Measurements from ENCODE around the gene AP2B1. TPM values are rescaled to one million over a fixed set of nuclear protein-coding genes. Genes with fewer than 3 reads are reported as not detected.

Gene AP2B1
- total RNA-seq, 1 experiment from 2014 or later = 70.2 TPM

GRCh38 chr17:35653619-35654361, 66.7 kb downstream of the AP2B1 start:
- DNase-seq = no peak
- BruUV-seq (replicated peaks) = no TSS peak
- ATAC-seq = no peak
- intact Hi-C loops (cut with micrococcal nuclease) = no loop called here
- H3K9me3 ChIP-seq (ENCODE audit: low read length) = no peaks in the 10 kb centered on the region
- ChIA-PET CTCF (no interaction called here), POLR2A (ENCODE audit: unreplicated experiment) (no interaction called here)
- no peaks in the 10 kb centered on the region for H4K20me1 ChIP-seq (ENCODE audit: low read length)
- peaks cover 28% of the 10 kb centered on the region for H3K36me3 ChIP-seq (ENCODE audit: low read depth, low read length)
- H3K27ac ChIP-seq (ENCODE audit: low read length) = no peak overlapping the region
- H3K9me2 ChIP-seq (replicated peaks; ENCODE audit: low read length) = no peaks in the 10 kb centered on the region
- no peak overlapping the region for H3K9ac ChIP-seq (ENCODE audit: low read length)
- no peaks in the 10 kb centered on the region for H3K79me2 ChIP-seq (ENCODE audit: low read length)
- no peak overlapping the region for H2AFZ ChIP-seq (ENCODE audit: low read length)
- no peaks in the 10 kb centered on the region for H3K4me1 ChIP-seq (ENCODE audit: insufficient read depth, low read length)
- no peaks in the 10 kb centered on the region for H3K27me3 ChIP-seq (ENCODE audit: low read length)
- no peak overlapping the region for H3K4me3 ChIP-seq (ENCODE audit: low read length)
- no peaks in the 10 kb centered on the region for H3F3A ChIP-seq (ENCODE audit: low read length, unreplicated experiment)
- H3K4me2 ChIP-seq (ENCODE audit: low read length) = no peak overlapping the region
- TF ChIP-seq EZH2phosphoT487 (IDR thresholded peaks at IDR 0.05; ENCODE audit: borderline replicate concordance, low read length) (no peak), CTCF (conservative IDR thresholded peaks at IDR 0.05; ENCODE audit: low read depth, low read length) (no peak), EZH2 (IDR thresholded peaks at IDR 0.05; ENCODE audit: low read length, unreplicated experiment) (no peak)

- no peaks in the 10 kb centered on the region for H3K9me3 ChIP-seq (ENCODE audit: low read length)
- DNase-seq (no peak), ATAC-seq (no peak)
- no peaks in the 10 kb centered on the region for H3K27me3 ChIP-seq (ENCODE audit: low read length)
- BruUV-seq (replicated peaks) = no TSS peak
- no peak overlapping the region for H3K27ac ChIP-seq (ENCODE audit: low read length)
- H3K9me2 ChIP-seq (replicated peaks; ENCODE audit: low read length) = no peaks in the 10 kb centered on the region
- CTCF ChIA-PET = no interaction called here
- no peak for TF ChIP-seq EZH2 (IDR thresholded peaks at IDR 0.05; ENCODE audit: low read length, unreplicated experiment)
- no peak for TF ChIP-seq CTCF (conservative IDR thresholded peaks at IDR 0.05; ENCODE audit: low read depth, low read length)
- no peak for TF ChIP-seq EZH2phosphoT487 (IDR thresholded peaks at IDR 0.05; ENCODE audit: borderline replicate concordance, low read length)
- intact Hi-C loops (cut with micrococcal nuclease) = no loop called here
- H3K4me3 ChIP-seq (ENCODE audit: low read length) = no peak overlapping the region
- H3K9ac ChIP-seq (ENCODE audit: low read length) = no peak overlapping the region
- H3K79me2 ChIP-seq (ENCODE audit: low read length) = no peaks in the 10 kb centered on the region
- peaks cover 31% of the 10 kb centered on the region for H3K36me3 ChIP-seq (ENCODE audit: low read depth, low read length)
- no peaks in the 10 kb centered on the region for H4K20me1 ChIP-seq (ENCODE audit: low read length)
- H3F3A ChIP-seq (ENCODE audit: low read length, unreplicated experiment) = no peaks in the 10 kb centered on the region
- POLR2A ChIA-PET (ENCODE audit: unreplicated experiment) = no interaction called here
- H3K4me2 ChIP-seq (ENCODE audit: low read length) = no peak overlapping the region
- H2AFZ ChIP-seq (ENCODE audit: low read length) = no peak overlapping the region
- no peaks in the 10 kb centered on the region for H3K4me1 ChIP-seq (ENCODE audit: insufficient read depth, low read length)
These were observed 68.2 kb downstream of the AP2B1 start for GRCh38 chr17:35655303-35655702.

- ChIA-PET POLR2A (ENCODE audit: unreplicated experiment) (no interaction called here), CTCF (no interaction called here)
- TF ChIP-seq EZH2phosphoT487 (IDR thresholded peaks at IDR 0.05; ENCODE audit: borderline replicate concordance, low read length) (no peak), EZH2 (IDR thresholded peaks at IDR 0.05; ENCODE audit: low read length, unreplicated experiment) (no peak), CTCF (conservative IDR thresholded peaks at IDR 0.05; ENCODE audit: low read depth, low read length) (no peak)
These were observed 73.8 kb downstream of the AP2B1 start for GRCh38 chr17:35660902-35661301.

More at GRCh38 chr17:35660902-35661301, 73.8 kb downstream of the AP2B1 start:
- Histone ChIP-seq H3F3A (ENCODE audit: low read length, unreplicated experiment) (no peaks in the 10 kb centered on the region), H3K9ac (ENCODE audit: low read length) (no peak overlapping the region), H3K27me3 (ENCODE audit: low read length) (no peaks in the 10 kb centered on the region), H3K9me2 (replicated peaks; ENCODE audit: low read length) (no peaks in the 10 kb centered on the region), H4K20me1 (ENCODE audit: low read length) (no peaks in the 10 kb centered on the region), H3K79me2 (ENCODE audit: low read length) (no peaks in the 10 kb centered on the region), H3K4me2 (ENCODE audit: low read length) (no peak overlapping the region), H3K4me3 (ENCODE audit: low read length) (no peak overlapping the region), H3K4me1 (ENCODE audit: insufficient read depth, low read length) (no peaks in the 10 kb centered on the region), H3K27ac (ENCODE audit: low read length) (no peak overlapping the region), H2AFZ (ENCODE audit: low read length) (no peak overlapping the region), H3K9me3 (ENCODE audit: low read length) (no peaks in the 10 kb centered on the region), H3K36me3 (ENCODE audit: low read depth, low read length) (peaks cover 20% of the 10 kb centered on the region)
- intact Hi-C loops (cut with micrococcal nuclease) = no loop called here
- DNase-seq (no peak), ATAC-seq (no peak)
- no TSS peak for BruUV-seq (replicated peaks)

All from PC-3 (cell line).